GM19395 (cell line): Measurements from ENCODE around the gene IFT81.
"Not testable (repeated sequence)": the region's sequence is repeated elsewhere in the genome, so short reads cannot be mapped to it uniquely, and the experiment has no call there.

Experiments used
- ATAC-seq: cut with Tn5 transposase; IDR thresholded peaks from one replicate; pipeline ENCODE4 v1.9.1; 2021; ENCODE audit warnings: mild to moderate bottlenecking, moderate library complexity; ENCODE audit not compliant: unreplicated experiment

The IFT81 gene

DNA sequence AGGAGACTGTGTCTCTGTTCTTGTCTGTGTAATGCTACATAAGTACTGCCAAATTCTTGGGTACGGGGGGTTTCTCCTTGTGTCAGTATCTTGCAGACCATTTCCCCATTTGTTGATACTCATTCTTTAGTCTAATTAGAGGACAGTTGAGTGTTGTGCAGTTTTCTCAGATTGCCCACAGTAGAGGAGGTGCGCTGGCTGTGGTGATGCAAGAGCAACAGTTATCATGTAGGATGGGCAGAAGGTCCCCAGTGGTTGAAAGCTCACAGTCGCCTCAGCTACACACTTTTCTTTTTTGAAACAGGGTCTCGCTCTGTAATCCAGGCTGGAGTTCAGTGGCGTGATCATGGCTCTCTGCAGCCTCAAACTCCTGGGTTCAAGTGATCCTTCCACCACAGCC lies 119.1 kb downstream of the IFT81 start:
- ATAC-seq: no peak

DNA sequence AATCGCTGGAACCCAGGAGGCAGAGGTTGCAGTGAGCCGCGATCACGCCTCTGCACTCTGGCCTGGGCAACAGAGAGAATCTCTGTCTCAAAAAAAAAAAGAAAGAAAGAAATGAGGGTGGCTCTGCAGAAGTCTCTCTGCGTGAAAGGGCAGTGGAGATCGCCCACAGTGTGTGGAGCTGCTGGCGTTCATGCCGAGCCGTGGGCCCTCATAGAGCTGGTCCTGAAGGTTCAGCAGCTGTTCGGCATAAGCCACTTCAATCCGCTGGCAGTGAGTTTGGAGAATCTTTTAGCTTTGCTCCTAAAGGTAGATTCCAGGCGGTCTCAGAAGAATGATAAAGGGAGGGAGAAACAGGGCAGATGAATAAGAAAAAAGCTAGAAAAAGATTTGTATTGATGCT lies 120.2 kb downstream of the IFT81 start:
- ATAC-seq: no peak

DNA sequence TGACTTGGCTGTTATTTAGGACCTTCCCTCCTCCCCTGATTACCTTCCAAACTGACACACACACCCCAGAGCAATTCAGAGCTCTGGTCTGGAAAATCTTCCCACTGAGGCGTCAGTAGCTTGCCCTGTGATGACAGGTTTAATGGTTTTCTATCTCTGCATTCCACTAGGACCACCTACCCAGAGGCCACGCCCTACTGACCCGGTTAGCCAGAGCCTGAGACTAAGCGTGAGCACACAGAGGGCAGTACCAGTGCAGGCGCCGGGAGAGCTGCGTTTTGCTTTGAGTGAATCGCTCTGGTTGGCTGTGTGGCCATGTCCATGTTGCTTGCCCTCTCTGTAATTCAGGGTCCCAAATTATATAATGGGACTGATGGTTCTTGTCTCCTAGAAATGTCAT lies 120.7 kb downstream of the IFT81 start:
- ATAC-seq: no peak

DNA sequence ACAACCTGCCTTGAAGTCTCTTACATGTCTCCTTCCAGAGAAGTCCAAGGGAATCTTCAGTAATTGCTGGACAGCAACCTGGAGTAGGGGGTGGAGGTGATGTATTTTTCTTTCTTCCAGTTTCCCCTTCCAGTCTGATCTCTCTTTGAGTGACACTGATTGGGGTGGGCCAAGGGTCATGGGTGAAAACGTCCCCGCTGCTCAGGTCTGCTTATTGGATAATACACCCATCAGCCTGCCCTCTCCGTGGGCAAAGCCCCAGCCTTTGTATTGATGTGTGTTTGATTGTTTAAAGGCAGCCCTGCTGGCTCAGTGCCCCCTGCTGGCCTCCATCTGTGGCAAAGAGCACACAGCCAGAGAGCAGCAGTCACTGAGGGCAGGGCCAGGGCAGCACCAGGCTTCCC lies 121.2 kb downstream of the IFT81 start:
- ATAC-seq: no peak

DNA sequence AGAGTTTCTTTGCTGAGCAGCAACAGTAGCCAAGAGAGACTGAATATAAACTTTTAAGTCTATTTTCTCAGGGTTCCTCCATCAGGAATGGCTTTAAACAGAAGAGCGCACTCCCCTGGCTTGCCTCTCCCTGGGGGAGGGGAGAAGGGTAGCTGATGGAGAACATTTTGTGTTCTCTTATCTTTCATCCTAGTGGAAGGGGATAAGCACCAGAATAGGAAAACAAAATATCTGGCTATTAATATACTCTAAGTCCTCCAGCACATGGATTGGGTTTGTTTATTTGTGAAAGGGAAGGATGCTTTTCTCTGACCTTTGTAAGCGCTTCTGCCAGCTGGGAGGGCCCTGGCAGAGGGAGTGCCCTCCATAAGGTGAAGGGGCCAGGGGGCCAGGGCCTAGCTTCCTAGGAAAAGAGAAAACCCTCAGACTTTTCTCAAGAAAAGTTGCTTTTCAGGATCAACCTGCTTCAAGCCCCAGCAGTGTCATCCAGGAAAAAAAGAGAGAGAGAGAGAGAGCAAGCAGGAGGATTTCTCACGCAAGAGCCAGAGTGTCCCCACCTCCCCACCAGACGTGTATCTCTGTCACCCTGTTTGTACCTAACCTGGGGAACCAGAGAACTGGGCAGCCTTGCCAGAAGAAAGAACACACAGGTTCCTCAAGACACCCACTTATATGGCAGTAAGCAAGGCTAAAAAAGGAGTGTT lies 122.6 kb downstream of the IFT81 start:
- no peak for ATAC-seq

DNA sequence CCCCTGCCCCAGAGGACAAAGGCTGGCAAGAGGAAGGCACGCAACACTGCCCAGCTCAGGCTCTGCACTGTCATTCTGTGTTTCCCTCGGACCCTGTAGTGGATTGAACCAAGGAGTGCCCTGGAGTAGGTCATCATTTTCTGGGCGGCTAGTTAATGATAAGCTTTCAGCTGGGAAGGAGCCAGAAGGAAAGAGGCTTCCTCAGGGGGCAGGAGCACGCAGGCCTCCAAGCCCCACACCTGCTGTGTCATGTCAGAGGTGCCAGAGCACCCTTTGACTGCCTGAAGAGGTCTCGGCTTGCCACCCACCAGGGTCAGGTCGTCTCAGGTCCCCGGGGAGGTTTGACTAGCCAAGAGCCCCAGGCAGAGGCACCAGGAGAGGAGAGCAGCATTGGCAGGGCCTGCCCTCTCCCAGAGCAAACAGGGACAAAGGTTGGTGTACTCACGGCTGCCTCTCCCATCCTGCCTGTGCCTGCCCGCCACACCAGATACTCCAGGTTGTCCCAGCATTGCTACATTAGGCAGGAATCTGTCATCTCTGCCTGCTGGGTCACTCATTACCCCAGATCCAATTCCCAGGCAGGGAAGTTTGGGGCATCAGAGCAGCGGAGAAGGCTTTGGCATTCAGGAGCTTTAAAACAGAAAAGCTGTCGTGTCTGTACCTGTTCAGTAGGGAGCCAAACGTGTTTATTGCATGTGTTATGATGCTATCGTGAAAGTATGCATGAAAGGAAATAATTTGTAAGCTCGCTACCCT lies 123.4 kb downstream of the IFT81 start:
- no peak for ATAC-seq

DNA sequence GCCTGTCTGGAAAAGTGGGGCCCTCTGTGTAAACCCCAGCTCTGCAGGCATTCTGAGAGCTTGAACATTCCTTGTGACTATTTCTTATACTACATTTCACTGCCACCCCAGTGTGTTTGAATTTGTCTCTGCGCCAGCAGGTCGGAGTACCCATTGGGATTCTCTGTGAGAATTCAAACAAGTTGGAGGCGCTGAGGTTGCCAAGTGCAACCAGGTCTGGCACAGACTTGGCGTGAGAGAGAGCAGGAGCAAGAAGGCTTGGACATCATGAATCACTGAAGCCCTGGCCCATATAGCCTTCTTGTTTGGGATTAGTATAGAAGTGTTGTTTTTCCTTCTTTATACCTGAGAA lies 123.9 kb downstream of the IFT81 start:
- no peak for ATAC-seq

DNA sequence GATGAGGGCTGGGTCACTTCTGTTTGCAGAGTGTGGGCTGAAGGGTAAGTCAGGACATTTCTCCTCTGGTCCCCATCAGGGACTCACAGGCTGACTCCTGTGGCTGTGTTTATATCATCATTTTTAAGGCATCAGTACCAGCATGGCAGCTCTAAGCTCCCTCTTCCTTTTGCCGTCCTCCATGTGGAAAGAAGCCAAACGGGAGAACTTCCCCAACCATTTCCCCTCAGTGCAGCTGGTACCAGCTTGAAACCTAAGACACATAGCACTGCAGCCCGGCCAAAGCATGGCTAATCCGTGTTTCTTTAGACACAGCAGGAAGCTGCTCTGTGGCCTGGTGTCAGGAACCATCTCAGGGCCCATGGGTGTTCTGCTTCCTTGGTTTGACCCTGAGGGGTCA lies 124.9 kb downstream of the IFT81 start:
- ATAC-seq: no peak

DNA sequence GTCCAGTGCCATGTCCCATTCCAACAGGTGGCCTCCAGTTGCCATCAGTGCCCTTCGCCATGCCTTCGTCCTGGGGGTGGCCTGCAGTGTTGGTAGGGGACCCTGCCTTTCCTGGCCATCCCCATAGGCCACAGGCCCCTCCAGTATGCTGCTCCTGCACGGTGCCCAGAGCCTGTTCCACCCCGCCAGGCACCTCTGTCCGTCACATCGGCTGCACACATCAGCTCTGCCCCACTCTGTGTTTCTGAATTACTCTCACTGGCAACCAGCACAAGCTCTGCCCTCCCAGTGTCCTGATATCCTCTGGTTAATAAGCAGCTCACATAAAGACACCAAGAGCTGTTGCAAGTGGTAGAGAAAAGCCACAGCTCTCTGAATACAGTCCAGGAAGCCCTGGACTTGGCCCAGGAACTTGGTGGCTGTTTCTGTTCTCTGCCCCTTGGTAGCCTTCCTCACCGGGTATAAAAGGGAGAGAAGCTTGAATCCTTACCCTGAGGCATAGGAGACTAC lies 125.6 kb downstream of the IFT81 start:
- ATAC-seq: no peak

DNA sequence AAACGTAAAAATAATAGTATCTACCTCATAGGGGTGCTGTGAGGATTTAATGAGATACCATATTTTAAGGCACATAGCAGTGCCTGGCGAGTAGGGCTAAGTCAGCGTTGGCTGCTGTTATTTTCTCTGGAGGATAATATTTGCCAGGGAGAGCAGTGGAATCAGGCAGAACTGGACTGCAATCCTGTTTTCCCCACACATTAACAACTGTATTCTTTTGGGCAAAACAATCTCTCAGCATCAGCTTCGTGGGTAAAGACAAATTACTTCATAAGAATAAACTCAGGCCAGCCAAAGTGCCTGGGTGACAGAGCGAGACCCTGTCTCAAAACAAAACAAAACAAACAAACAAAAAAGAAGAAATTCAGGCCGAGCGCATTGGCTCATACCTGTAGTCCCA lies 127.2 kb downstream of the IFT81 start:
- ATAC-seq: no peak

DNA sequence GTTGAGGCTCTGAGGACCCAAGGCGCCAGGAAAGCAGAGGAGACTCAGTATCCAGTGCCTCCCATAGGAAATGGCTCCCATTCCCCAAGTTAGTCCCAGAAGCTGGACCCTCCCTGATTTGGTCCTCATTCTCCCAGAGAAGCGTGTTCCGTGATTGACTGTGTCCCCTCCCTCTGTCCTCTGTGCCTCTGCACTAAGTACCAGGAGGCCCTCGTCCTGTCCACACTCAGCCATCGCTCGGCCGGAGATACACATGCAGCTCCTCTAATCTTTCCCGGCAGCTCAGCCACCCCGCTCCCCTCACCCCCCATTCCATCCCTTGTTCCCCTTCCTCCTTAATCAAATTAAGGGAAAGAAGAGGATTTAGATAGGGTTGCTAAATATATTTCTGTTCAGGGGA lies 128.6 kb downstream of the IFT81 start:
- ATAC-seq: no peak

DNA sequence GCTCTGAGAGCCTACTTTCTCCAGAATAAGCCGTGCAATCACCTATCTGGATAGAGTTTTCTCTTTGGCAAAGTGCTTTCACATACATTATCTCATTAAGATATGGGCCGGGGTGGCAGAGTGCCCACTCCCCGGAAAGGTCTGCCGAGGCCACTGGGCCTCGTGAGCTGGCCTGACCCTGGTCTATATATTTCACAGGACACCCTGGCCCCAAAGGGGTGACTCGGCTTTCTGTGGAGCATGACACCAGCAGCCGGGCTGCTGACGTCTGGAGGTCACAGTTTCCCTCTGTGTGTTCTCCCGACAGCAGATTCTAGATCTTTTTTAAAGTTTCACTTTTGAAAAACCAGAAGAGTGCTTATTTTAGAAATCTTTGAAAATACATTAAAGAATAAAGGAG lies 129.0 kb downstream of the IFT81 start:
- ATAC-seq: no peak

DNA sequence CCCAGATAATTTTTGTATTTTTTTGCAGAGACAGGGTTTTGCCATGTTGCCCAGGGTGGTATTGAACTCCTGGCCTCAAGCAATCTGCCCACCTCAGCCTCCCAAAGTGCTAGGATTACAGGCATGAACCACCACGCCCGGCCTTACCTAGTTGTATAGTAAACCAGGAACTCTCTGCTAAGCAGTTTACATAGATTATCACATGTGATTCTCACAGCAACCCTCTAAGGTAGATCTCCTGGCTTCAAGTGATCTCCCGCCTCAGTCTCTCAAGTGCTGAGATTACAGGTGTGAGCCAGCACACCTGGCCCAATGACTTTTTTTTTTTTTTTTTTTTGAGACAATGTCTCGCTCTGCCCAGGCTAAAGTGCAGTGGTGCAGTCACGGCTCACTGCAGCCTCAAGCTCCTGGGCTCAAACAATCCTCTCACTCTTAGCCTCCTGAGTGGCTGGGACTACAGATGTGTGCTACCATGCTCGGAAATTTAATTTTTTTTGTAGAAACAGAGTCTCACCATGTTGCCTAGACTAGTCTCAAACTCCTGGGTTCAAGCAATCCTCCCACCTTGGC lies 130.9 kb downstream of the IFT81 start:
- ATAC-seq: no peak

DNA sequence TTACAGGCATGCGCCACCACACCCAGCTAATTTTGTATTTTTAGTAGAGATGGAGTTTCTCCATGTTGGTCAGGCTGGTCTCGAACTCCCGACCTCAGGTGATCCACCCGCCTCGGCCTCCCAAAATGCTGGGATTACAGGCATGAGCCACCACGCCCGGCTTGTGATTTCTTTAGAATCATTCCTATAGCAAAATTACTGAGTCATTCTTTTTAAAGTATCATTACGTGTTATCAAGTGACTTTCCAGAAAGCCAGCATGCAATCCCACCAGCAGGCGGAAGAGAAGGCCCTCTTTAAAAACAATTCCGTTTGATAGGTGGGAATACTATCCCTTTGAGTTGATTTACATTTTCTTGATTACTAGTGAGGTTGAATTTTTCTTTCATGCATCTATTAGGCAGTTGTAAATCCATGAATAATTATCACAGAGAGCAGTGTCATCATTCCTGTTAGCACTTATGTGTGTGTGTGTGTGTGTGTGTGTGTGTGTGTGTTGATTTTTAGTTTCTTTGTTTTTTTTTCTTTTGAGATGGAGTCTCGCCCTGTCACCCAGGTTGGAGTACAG lies 131.8 kb downstream of the IFT81 start:
- ATAC-seq: not testable (repeated sequence)

DNA sequence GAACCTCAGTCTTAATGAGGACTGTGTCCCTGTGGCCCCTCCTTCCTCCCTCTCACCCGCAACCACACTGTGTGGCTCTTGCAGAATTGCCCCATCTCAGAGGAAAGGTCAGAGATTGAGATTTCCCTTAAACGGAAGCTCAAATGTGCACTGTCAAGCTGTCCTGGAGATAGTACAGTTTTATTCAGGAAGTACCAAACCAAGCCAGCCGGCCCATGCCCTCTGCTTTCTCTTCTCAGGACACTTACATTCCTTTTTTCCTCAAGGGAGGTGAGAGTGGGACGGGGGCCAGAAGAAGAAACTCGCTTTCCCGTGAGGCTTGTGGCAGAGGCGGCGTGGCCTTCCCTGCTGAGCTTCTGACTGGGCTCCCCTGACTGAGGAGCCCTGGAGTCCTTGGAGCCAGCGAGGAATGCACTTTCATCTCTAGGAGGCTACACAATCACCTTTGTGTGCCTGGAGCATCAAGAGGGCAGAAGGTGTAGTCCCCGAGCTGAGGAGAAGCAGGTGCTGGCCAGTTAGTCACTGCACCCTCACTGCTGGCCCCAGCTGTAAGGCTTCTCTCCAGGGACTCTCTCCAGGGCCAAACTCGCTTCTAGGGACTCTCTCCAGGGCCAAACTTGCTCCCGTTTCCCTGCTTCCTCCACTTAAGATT lies 132.7 kb downstream of the IFT81 start:
- ATAC-seq: no peak

DNA sequence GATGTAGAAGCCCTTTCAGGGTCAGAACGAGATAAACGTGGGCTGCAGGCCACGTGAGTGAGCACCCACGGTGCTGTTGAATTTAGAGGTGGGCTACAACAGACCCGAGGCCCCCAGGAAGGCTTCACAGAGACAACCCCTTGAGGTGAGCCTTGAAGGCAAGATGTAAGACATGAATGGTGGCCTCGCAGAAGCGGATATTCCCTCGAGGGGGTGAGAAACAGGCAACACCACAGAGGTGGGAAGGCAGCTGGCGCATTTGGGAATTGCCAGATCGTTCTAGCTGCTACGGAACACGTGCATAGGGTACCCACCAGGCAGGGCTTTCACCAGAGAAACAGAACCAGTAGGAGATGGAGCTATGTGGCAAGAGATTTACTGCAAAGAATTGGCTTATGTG lies 134.3 kb downstream of the IFT81 start:
- ATAC-seq: no peak

DNA sequence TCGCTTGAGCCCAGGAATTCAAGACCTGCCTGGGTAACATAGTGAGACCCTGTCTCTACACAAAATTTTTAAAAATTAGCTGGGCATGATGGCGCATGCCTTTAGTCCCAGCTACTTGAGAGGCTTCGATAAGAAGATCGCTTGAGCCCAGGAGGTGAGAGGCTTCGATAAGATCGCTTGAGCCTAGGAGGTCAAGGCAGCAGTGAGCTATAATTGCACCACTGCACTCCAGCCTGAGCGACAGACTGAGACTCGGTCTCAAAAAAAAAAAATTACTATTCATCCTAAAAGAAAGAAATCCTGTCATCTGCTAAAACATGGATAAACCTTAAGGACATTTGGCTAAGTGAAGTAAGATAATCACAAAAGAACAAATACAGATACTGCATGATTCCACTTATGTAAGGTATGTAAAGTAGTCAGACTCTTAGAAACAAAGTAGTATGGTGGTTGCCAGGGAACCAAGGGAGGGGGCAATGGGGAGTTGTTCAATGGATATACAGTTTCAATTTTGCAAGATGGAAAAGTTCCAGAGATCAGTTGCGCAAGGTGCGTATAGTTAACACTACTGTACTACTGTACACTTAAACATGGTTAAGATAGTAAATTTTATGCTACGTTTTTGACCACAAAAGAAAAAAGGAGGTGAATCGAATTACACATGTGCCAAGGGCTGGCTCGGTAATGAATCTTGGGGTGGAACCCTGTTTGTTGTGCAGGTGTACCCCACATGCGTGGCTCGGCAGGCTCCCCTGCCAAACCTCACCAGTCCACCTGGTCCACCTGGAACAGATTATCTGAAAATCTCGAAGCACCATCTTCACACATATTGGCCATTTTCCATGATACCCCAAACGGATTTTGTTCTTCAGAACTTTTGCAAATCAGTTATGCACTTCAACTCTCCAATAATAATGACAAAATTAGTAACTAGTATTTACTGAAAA lies 138.6 kb downstream of the IFT81 start:
- ATAC-seq: no peak

DNA sequence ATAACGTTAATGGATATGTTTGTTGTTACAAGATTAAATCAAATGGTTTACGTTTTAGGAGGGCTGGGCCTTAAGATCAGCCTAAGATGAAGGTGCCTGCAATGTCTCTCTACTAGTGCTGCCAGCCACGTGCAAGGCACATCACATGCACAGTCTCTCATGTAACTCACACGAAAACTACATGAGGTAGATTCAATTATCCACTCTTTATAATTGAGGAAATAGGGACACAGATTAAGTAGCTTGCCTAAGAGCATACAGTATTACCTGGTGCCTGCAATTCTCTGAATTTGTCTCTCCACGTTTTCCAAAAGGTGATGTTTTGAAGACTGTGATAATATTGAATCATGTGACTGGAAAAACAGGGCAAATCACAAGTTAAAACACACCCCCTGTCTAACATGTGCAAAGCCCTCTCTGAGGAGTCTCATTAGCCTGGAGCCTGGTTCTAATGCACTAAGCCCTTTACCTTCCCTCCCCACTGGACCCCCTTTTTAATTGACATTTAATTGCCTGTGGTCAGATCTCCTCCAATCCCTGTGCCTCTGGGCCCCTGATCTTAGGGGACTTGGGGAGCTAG lies 142.3 kb downstream of the IFT81 start:
- no peak for ATAC-seq

DNA sequence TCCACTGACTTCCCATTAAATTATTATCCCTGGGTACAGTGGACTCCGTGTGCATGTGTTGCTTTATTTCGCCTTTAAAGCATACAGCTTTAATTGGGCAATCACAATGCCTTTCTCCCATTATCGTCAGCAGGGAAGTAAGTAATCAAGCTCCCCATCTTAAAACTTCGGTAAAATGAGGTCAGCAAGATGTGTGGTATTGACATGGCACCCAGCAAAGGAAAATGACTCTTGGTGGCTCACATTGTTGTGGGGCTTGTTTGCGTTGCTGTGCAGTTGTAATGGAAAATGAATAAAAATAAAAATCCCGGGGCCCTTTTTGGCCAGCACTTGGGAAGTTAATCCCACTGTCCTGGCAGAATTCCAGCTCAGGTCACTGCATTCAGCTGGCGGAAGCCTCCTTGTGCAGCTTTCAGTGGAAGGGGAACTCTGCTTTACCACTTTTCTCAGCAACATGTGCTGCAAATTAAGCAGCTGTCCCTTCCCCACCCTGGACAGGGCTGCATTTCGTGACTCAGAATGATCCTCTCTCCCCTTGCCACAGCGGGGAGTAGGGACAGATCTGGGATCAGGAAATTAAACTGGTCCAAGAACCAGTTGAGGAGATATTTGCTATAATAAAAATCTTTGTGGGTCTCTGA lies 142.9 kb downstream of the IFT81 start:
- ATAC-seq: no peak
